GM12878 (cell line): ENCODE data around the gene MAPKAP1. TPM values are rescaled to one million over a fixed set of nuclear protein-coding genes. Genes with fewer than 3 reads are reported as not detected.
A peak's percentile ranks its signal among the peaks of the same experiment; 100 is the strongest.

ENCODE experiments used
- ATAC-seq: fragments of 200-7000 bp; cut with Tn5 transposase; 3 replicates; pipeline ENCODE4 v1.9.1; 2020; ENCODE audit warnings: mild to moderate bottlenecking, moderate library complexity
- BruUV-seq: library from RNA; stranded (reverse); fragments of 400-500 nt; replicated peaks from 2 replicates; lab custom pipeline; 2021; lab: Mats Ljungman, UMichigan
- CTCF ChIA-PET: fragments of 300-600 bp; sonication (Branson Sonifier 250); formaldehyde crosslinking; extraction: SDS; loops from one replicate; lab custom pipeline; 2021; ENCODE audit warnings: inconsistent platforms; lab: Yijun Ruan, JAX
- POLR2A ChIA-PET: fragments of 350-600 bp; formaldehyde crosslinking; extraction: SDS; loops from one replicate; lab custom pipeline; 2021; ENCODE audit warnings: inconsistent platforms; lab: Charles Lee
- RAD21 ChIA-PET: fragments of 300-600 bp; sonication (Branson Sonifier 250); formaldehyde crosslinking; loops from one replicate; lab custom pipeline; 2023; ENCODE audit warnings: antibody characterized with exemption; ENCODE audit not compliant: unreplicated experiment; lab: Charles Lee
- SMC1A ChIA-PET: fragments of 300-600 bp; sonication (Branson Sonifier 250); formaldehyde crosslinking; loops from one replicate; lab custom pipeline; 2023; ENCODE audit not compliant: unreplicated experiment, uncharacterized antibody; lab: Charles Lee
- DNase-seq: peaks from one replicate; pipeline ENCODE4 v3.0.0-alpha.2; 2011; ENCODE audit warnings: low read depth, low spot score
- FAIRE-seq: peaks from 3 replicates; lab custom pipeline; 2011; peaks lifted over from hg19 to GRCh38; lab: Jason Lieb, UNC
- H2AFZ ChIP-seq: 2 replicates; pipeline ENCODE4 v1.6.0; 2011; ENCODE audit warnings: low read depth, low read length, control low read depth; ENCODE audit not compliant: control insufficient read depth
- H3K27ac ChIP-seq: 2 replicates; pipeline ENCODE4 v1.5.1; 2011; ENCODE audit warnings: control low read depth; ENCODE audit not compliant: control insufficient read depth, insufficient read depth
- H3K27me3 ChIP-seq, 2 experiments: replicated peaks in 1 of 2; 2 replicates each; pipeline versions ENCODE4 v1.6.0 to v1.6.1; 2011; ENCODE audit warnings: low read length in 1 of 2; ENCODE audit not compliant: control insufficient read depth in 2 of 2, insufficient read depth in 2 of 2
- H3K36me3 ChIP-seq, 2 experiments: 2 replicates each; pipeline ENCODE4 v1.5.1; 2011; ENCODE audit warnings: low read length in 1 of 2; ENCODE audit not compliant: control insufficient read depth in 2 of 2, insufficient read depth in 2 of 2
- H3K4me1 ChIP-seq: 2 replicates; pipeline ENCODE4 v1.6.1; 2011; ENCODE audit warnings: mild to moderate bottlenecking, low read length, moderate library complexity, mixed read lengths; ENCODE audit not compliant: control insufficient read depth, insufficient read depth
- H3K4me2 ChIP-seq: 2 replicates; pipeline ENCODE4 v1.6.0; 2011; ENCODE audit warnings: control low read depth; ENCODE audit not compliant: control insufficient read depth, insufficient read depth
- H3K4me3 ChIP-seq: fragments of 200-600 bp; sonication (generic); 2 replicates; pipeline ENCODE4 v1.5.1; 2016
- H3K79me2 ChIP-seq: 2 replicates; pipeline ENCODE4 v1.6.0; 2011; ENCODE audit warnings: low read length; ENCODE audit not compliant: control insufficient read depth, insufficient read depth
- H3K9ac ChIP-seq: 2 replicates; pipeline ENCODE4 v1.8.0; 2011; ENCODE audit warnings: low read length, control low read depth, mixed read lengths; ENCODE audit not compliant: control insufficient read depth, insufficient read depth
- H3K9me3 ChIP-seq: replicated peaks from 3 replicates; pipeline ENCODE4 v1.5.1; 2011; ENCODE audit warnings: mild to moderate bottlenecking, low read length; ENCODE audit not compliant: control insufficient read depth, insufficient read depth
- H4K20me1 ChIP-seq: 2 replicates; pipeline ENCODE4 v1.6.0; 2011; ENCODE audit not compliant: control insufficient read depth, insufficient read depth
- MTA2 ChIP-seq: fragments of 450-650 bp; IDR thresholded peaks from 2 replicates; pipeline ENCODE4 v1.6.1; 2016; ENCODE audit warnings: low read depth, mild to moderate bottlenecking, moderate library complexity
- NFXL1 ChIP-seq: fragments of 450-650 bp; IDR thresholded peaks from 2 replicates; pipeline ENCODE4 v1.6.1; 2017; ENCODE audit warnings: antibody characterized with exemption, mild to moderate bottlenecking, borderline replicate concordance
- RUNX3 ChIP-seq: IDR thresholded peaks from 2 replicates; pipeline ENCODE4 v1.6.1; 2012; ENCODE audit warnings: low read length, inconsistent platforms
- SPI1 ChIP-seq: IDR thresholded peaks from 2 replicates; pipeline ENCODE4 v1.6.1; 2011; ENCODE audit warnings: low read depth, mild to moderate bottlenecking, low read length, moderate library complexity, borderline replicate concordance; ENCODE audit not compliant: insufficient read depth
- SREBF2 ChIP-seq: IDR thresholded peaks from 2 replicates; pipeline ENCODE4 v1.6.1; 2012; ENCODE audit warnings: mild to moderate bottlenecking, low read length
- whole genome bisulfite sequencing: methylation state at CpG from one replicate; pipeline ENCODE4 v1.1.6; 2016; ENCODE audit warnings: low lambda C conversion rate; ENCODE audit not compliant: insufficient replicate concordance, insufficient coverage; ENCODE audit errors: missing lambda C conversion rate; 5-methylcytosine and 5-hydroxymethylcytosine counted together
- in situ Hi-C: fragments of 300-500 bp; cut with MboI; formaldehyde crosslinking; loops from 9 replicates; pipeline ENCODE4 v1.14.3; 2018; ENCODE audit warnings: mixed read lengths
- intact Hi-C: fragments of 100-400 bp; cut with micrococcal nuclease; formaldehyde crosslinking; loops from one replicate; pipeline ENCODE4 v1.14.2; 2022; ENCODE audit not compliant: unreplicated experiment
- polyA plus RNA-seq, 11 experiments: library from polyadenylated mRNA; depleted of rRNA in 4 of 11; unstranded in 6 of 11; stranded (reverse) in 5 of 11; fragments of >200 nt; fragmentation: Nextera tagmentation in 4 of 11; fragmentation: Illumina TruSeq in 1 of 11; extraction: Ambion mirVana in 4 of 11; extraction: Trizol in 1 of 11; gene quantifications; 1 replicate in 1 of 11; 2 replicates in 10 of 11; pipeline versions ENCODE4 v1.2.1 to v1.2.3, GENCODE V29; 2011 to 2016; ENCODE audit warnings: inconsistent platforms in 2 of 11, missing spikeins in 2 of 11, low read depth in 1 of 11
- total RNA-seq, 4 experiments: library from RNA; depleted of rRNA in 3 of 4; stranded (reverse); fragments of >200 nt in 3 of 4; fragmentation: Illumina TruSeq in 1 of 4; extraction: Trizol in 1 of 4; gene quantifications; 2 replicates each; pipeline versions ENCODE4 v1.2.1 to v1.2.3, GENCODE V29; 2013 to 2021

MAPKAP1 gene
- total and polyA plus RNA-seq, 10 of the 15 experiments (the other 5 are each of a cell fraction or from before 2014, with no cell fraction given): 5.1 to 188 (median 105) TPM

DNA sequence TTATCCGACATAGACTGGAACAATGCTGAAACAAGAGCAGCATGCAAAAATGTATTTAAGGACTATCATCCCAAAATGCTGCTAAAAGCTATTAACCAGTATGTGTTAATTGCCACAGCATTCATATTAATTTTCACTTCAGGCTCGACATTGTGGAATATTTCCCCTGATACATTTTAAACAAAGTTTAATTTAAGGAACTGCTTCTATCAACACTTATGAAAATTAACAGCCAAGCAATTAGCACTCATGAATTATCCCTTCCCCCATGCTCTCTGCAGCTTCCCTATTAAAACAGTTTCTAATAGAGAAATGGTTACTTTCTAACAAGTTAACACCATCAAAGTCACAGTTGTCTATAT is 54.8 kb downstream of the MAPKAP1 start:
- Histone ChIP-seq H3K36me3 (peaks cover 5 to 7% of the 10 kb centered on the region in 2 experiments), H3K9ac (no peak overlapping the region), H3K27me3 (no peaks in the 10 kb centered on the region), H4K20me1 (no peaks in the 10 kb centered on the region), H3K4me2 (peak overlapping the region; percentile 76; the same call in 1 of the 2 replicates), H3K9me3 (no peaks in the 10 kb centered on the region; the same call in 2 of the 3 replicates)
- WGBS: 93% methylated on average over 2 of the region's 2 CpGs
- RAD21 ChIA-PET: interaction anchor here (0.8 to 10.9 kb wide), 12 partner anchors 9 to 167 kb away, joined by 3 to 237 read pairs (median 6); partner anchors contain the start of gene MAPKAP1
- no peak for ATAC-seq
- POLR2A ChIA-PET: interaction anchor here (0.6 to 9.7 kb wide), 8 partner anchors 8 to 790 kb away, joined by 3 to 105 read pairs (median 4); partner anchors contain the start of gene MAPKAP1
- CTCF ChIA-PET: interaction anchor here (0.7 to 2.6 kb wide), 9 partner anchors 16 to 251 kb away, joined by 3 to 12 read pairs (median 4); no protein-coding TSS in a partner anchor
- SMC1A ChIA-PET: interaction anchor here (0.8 to 10.6 kb wide), 11 partner anchors 9 to 235 kb away, joined by 3 to 251 read pairs (median 4); partner anchors contain the start of gene MAPKAP1
- intact Hi-C loops: loop anchor here (5.0 kb wide), 1 partner anchor 100 kb away; no protein-coding TSS in a partner anchor
- TF ChIP-seq NFXL1: no peak
- TF ChIP-seq MTA2: peak; percentile 46; the same call in 1 of the 2 replicates
- TF ChIP-seq RUNX3: no peak
- TF ChIP-seq SPI1: peak; percentile 5; the same call in 1 of the 2 replicates
- no peak for TF ChIP-seq SREBF2
- TF ChIP-seq, all 136 proteins: peak for 2
- no TSS peak for BruUV-seq
- no peak for DNase-seq
- no peak for FAIRE-seq
- H3K27ac ChIP-seq: peak overlapping the region; percentile 95
- peaks cover 44% of the 10 kb centered on the region for H3K4me1 ChIP-seq
- peaks cover 62% of the 10 kb centered on the region for H3K79me2 ChIP-seq
- no peak overlapping the region for H2AFZ ChIP-seq
- in situ Hi-C loops: loop anchor here (5.0 kb wide), 1 partner anchor 100 kb away; no protein-coding TSS in a partner anchor
- no peak overlapping the region for H3K4me3 ChIP-seq
